K562 (cell line): ENCODE data around the gene AREL1. TPM values are rescaled to one million over a fixed set of nuclear protein-coding genes. Genes with fewer than 3 reads are reported as not detected.

ENCODE experiments used
- ATAC-seq: fragments of 200-7000 bp; cut with Tn5 transposase; 3 replicates; pipeline ENCODE4 v1.9.1; 2020; ENCODE audit warnings: moderate library complexity
- BruUV-seq: library from RNA; stranded (reverse); fragments of 400-500 nt; replicated peaks from 2 replicates; lab custom pipeline; 2021; lab: Mats Ljungman, UMichigan
- CTCF ChIA-PET: fragments of 300-600 bp; formaldehyde crosslinking; extraction: SDS; loops from one replicate; lab custom pipeline; 2021; ENCODE audit warnings: low intra/inter-chr PET ratio; lab: Yijun Ruan, JAX
- POLR2A ChIA-PET: fragments of 300-600, 350-650 bp; sonication (Branson Sonifier 250); formaldehyde crosslinking; extraction: SDS; loops from one replicate; lab custom pipeline; 2021; ENCODE audit warnings: antibody characterized with exemption, inconsistent platforms; lab: Yijun Ruan, JAX
- DNase-seq, 4 experiments: peaks; one replicate each; pipeline versions ENCODE4 v3.0.0 to v3.0.0-alpha.2; 2011 to 2018; ENCODE audit warnings: low spot score in 3 of 4, mixed read lengths in 3 of 4; ENCODE audit errors: extremely low read depth in 1 of 4
- FAIRE-seq: peaks from 2 replicates; lab custom pipeline; 2011; peaks lifted over from hg19 to GRCh38; lab: Jason Lieb, UNC
- H2AFZ ChIP-seq: 2 replicates; pipeline ENCODE4 v1.6.0; 2011; ENCODE audit warnings: low read depth, low read length, control low read depth, inconsistent platforms
- H3K27ac ChIP-seq: fragments of 200-600 bp; 3 replicates; pipeline ENCODE4 v1.8.0; 2011; ENCODE audit warnings: low read depth, mild to moderate bottlenecking, control low read depth, inconsistent platforms, low read length, moderate library complexity, mixed read lengths; ENCODE audit errors: extremely low read depth
- H3K27me3 ChIP-seq, 2 experiments: fragments of 300-600 bp in 1 of 2; 2 replicates in 1 of 2; 3 replicates in 1 of 2; pipeline versions ENCODE4 v1.6.0 to v1.8.0; 2011; ENCODE audit warnings: inconsistent platforms in 2 of 2, low read length in 2 of 2, mild to moderate bottlenecking in 1 of 2, mixed read lengths in 1 of 2, moderate library complexity in 1 of 2; ENCODE audit not compliant: control insufficient read depth in 2 of 2, insufficient read depth in 2 of 2
- H3K36me3 ChIP-seq: fragments of 300-600 bp; 3 replicates; pipeline ENCODE4 v1.8.0; 2011; ENCODE audit warnings: mild to moderate bottlenecking, low read length, inconsistent platforms; ENCODE audit not compliant: control insufficient read depth, insufficient read depth
- H3K4me1 ChIP-seq, 2 experiments: fragments of 200-600 bp in 1 of 2; replicated peaks in 1 of 2; 2 replicates in 1 of 2; 3 replicates in 1 of 2; pipeline versions ENCODE4 v1.5.1 to v1.8.0; 2011; ENCODE audit warnings: inconsistent platforms in 2 of 2, low read length in 2 of 2, mild to moderate bottlenecking in 1 of 2, mixed read lengths in 1 of 2, moderate library complexity in 1 of 2; ENCODE audit not compliant: control insufficient read depth in 2 of 2, insufficient read depth in 2 of 2
- H3K4me2 ChIP-seq: 2 replicates; pipeline ENCODE4 v1.6.1; 2011; ENCODE audit warnings: low read length, control low read depth, inconsistent platforms, mixed read lengths; ENCODE audit not compliant: insufficient read depth
- H3K4me3 ChIP-seq: fragments of 200-600 bp; sonication (generic), shearing (Covaris generic); 2 replicates; pipeline ENCODE4 v1.5.1; 2016; ENCODE audit warnings: control low read depth, inconsistent platforms
- H3K79me2 ChIP-seq: fragments of 200-600 bp; 3 replicates; pipeline ENCODE4 v1.8.0; 2011; ENCODE audit warnings: low read length, inconsistent platforms; ENCODE audit not compliant: control insufficient read depth, insufficient read depth
- H3K9ac ChIP-seq, 2 experiments: 2 replicates each; pipeline versions ENCODE4 v1.6.0 to v1.6.1; 2011; ENCODE audit warnings: low read depth in 2 of 2, low read length in 2 of 2, control low read depth in 1 of 2, inconsistent platforms in 1 of 2, mild to moderate bottlenecking in 1 of 2, mixed read lengths in 1 of 2; ENCODE audit not compliant: insufficient read depth in 1 of 2
- H3K9me1 ChIP-seq: one replicate; pipeline ENCODE4 v1.6.0; 2011; ENCODE audit warnings: inconsistent platforms, mild to moderate bottlenecking, low read length, moderate library complexity; ENCODE audit not compliant: control insufficient read depth, insufficient read depth
- H3K9me3 ChIP-seq: replicated peaks from 2 replicates; pipeline ENCODE4 v1.5.1; 2011; ENCODE audit warnings: low read depth, low read length, inconsistent platforms; ENCODE audit not compliant: control insufficient read depth, insufficient read depth
- H4K20me1 ChIP-seq: replicated peaks from 2 replicates; pipeline ENCODE4 v1.6.1; 2011; ENCODE audit warnings: low read length, inconsistent platforms, mixed read lengths; ENCODE audit not compliant: control insufficient read depth, insufficient read depth
- CBFA2T3 ChIP-seq: fragments of 450-650 bp; IDR thresholded peaks from 2 replicates; pipeline ENCODE4 v1.6.1; 2017
- FUS ChIP-seq: fragments of 200-400 bp; formaldehyde crosslinking; optimal IDR thresholded peaks from 2 replicates; pipeline ENCODE3; 2017; ENCODE audit warnings: low read depth, low read length
- GTF2E2 ChIP-seq: fragments of 200-800 bp; sonication (Bioruptor generic); IDR thresholded peaks from 2 replicates; pipeline ENCODE4 v1.6.1; 2016; ENCODE audit warnings: missing genetic modification characterization, missing compliant biosample characterization
- GTF2F1 ChIP-seq: IDR thresholded peaks from 2 replicates; pipeline ENCODE4 v1.6.1; 2011; ENCODE audit warnings: low read depth, low read length, improper control_type of control experiment
- JUN ChIP-seq, 2 experiments: sonication (generic) in 1 of 2; formaldehyde crosslinking in 1 of 2; IDR thresholded peaks; 2 replicates each; pipeline versions ENCODE4 v1.6.1 to v1.8.0; 2012 to 2022; ENCODE audit warnings: borderline replicate concordance in 2 of 2, mild to moderate bottlenecking in 2 of 2, improper control_type of control experiment in 1 of 2, low read depth in 1 of 2, low read length in 1 of 2, missing genetic modification reagents in 1 of 2
- L3MBTL2 ChIP-seq: fragments of 450-650 bp; IDR thresholded peaks from 2 replicates; pipeline ENCODE4 v1.6.1; 2016; ENCODE audit warnings: mild to moderate bottlenecking, moderate library complexity
- SMARCA4 ChIP-seq: fragments of 450-650 bp; IDR thresholded peaks from 2 replicates; pipeline ENCODE4 v1.6.1; 2016
- ZNF184 ChIP-seq: sonication (generic); formaldehyde crosslinking; IDR thresholded peaks from 2 replicates; pipeline ENCODE4 v1.5.0; 2020; ENCODE audit warnings: missing genetic modification reagents
- ZNF766 ChIP-seq: fragments of 200-800 bp; sonication (Bioruptor generic); conservative IDR thresholded peaks from 2 replicates; pipeline ENCODE4 v1.6.1; 2016; ENCODE audit warnings: missing genetic modification characterization, missing compliant biosample characterization
- WGBS: fragments of 100-300 bp; shearing (Covaris generic); methylation state at CpG from one replicate; pipeline ENCODE4 v1.1.6; 2016; ENCODE audit warnings: low coverage, mixed read lengths; ENCODE audit not compliant: insufficient coverage; ENCODE audit errors: missing lambda C conversion rate; 5-methylcytosine and 5-hydroxymethylcytosine counted together
- in situ Hi-C: fragments of 300-500 bp; cut with MboI; formaldehyde crosslinking; loops from 4 replicates; pipeline ENCODE4 v1.15.0; 2018; ENCODE audit warnings: inconsistent platforms, mixed read lengths
- intact Hi-C: fragments of 100-400 bp; cut with micrococcal nuclease; formaldehyde crosslinking; loops from 2 replicates; pipeline ENCODE4 v1.14.2; 2022
- polyA plus RNA-seq, 8 experiments: library from polyadenylated mRNA; depleted of rRNA in 4 of 8; stranded (reverse) in 5 of 8; unstranded in 3 of 8; fragments of >200 nt; fragmentation: Nextera tagmentation in 2 of 8; fragmentation: Illumina TruSeq in 1 of 8; extraction: Ambion mirVana in 2 of 8; extraction: Trizol in 1 of 8; gene quantifications; 2 replicates each; pipeline versions ENCODE4 v1.2.1 to v1.2.3, GENCODE V29; 2011 to 2014; ENCODE audit warnings: inconsistent platforms in 1 of 8, missing spikeins in 1 of 8
- total RNA-seq, 7 experiments: library from RNA; depleted of rRNA in 6 of 7; stranded (reverse); fragments of >200 nt in 6 of 7; fragmentation: Illumina TruSeq in 2 of 7; extraction: Trizol in 2 of 7; gene quantifications; 2 replicates each; pipeline versions ENCODE4 v1.2.1 to v1.2.3, GENCODE V29; 2011 to 2021; ENCODE audit warnings: low replicate concordance in 1 of 7
- TF ChIP-seq, protein P1 (sequence below): sonication (generic); formaldehyde crosslinking; IDR thresholded peaks from 2 replicates; pipeline ENCODE4 v1.8.1; 2023; ENCODE audit warnings: mild to moderate bottlenecking, missing genetic modification reagents
- TF ChIP-seq, protein P2 (sequence below): fragments of 450-650 bp; IDR thresholded peaks from 2 replicates; pipeline ENCODE4 v1.6.1; 2017; ENCODE audit warnings: antibody characterized with exemption
- TF ChIP-seq, protein P3 (sequence below): fragments of 250-450 bp; sonication (Bioruptor Pico); IDR thresholded peaks from 2 replicates; pipeline ENCODE4 v1.9.0; 2021; ENCODE audit warnings: mild to moderate bottlenecking, inconsistent platforms

AREL1 gene
- total and polyA plus RNA-seq, 9 of the 15 experiments (the other 6 are each of a cell fraction or from before 2014, with no cell fraction given), result 6.0 to 24.8 (median 16.6) TPM

DNA sequence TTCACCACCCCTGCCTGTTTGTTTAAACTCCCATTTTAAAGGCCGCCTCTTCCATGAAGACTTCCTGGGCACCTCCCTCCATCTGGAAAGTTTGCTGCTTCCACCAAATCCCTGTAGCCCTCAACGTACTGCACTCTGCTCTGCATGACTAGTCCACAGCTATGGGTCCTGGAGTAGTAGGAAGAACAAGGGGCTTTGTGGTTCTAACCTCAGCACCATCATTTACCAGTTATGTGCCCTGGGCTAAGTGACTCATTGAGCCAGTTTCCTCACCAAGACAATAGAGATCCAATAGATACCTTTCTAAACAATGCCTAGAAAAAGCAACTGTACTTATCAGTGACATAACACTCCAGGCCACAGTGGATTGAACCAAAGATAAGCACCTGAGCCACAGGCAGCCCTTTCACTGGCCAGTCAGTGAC lies 92.4 kb downstream of the AREL1 start (continued):
- TF ChIP-seq ZNF766 (CRISPR knock-in tag), result no peak
- no peak for TF ChIP-seq L3MBTL2
- TF ChIP-seq JUN (IDR thresholded peaks at IDR 0.05; ENCODE audit: borderline replicate concordance, low read depth, low read length), result 0 out of 2 replicates have a peak, but pooled peaks have one; percentile 21
- no peak for TF ChIP-seq JUN (CRISPR knock-in tag; IDR thresholded peaks at IDR 0.05; ENCODE audit: borderline replicate concordance)
- TF ChIP-seq, protein P1, sequence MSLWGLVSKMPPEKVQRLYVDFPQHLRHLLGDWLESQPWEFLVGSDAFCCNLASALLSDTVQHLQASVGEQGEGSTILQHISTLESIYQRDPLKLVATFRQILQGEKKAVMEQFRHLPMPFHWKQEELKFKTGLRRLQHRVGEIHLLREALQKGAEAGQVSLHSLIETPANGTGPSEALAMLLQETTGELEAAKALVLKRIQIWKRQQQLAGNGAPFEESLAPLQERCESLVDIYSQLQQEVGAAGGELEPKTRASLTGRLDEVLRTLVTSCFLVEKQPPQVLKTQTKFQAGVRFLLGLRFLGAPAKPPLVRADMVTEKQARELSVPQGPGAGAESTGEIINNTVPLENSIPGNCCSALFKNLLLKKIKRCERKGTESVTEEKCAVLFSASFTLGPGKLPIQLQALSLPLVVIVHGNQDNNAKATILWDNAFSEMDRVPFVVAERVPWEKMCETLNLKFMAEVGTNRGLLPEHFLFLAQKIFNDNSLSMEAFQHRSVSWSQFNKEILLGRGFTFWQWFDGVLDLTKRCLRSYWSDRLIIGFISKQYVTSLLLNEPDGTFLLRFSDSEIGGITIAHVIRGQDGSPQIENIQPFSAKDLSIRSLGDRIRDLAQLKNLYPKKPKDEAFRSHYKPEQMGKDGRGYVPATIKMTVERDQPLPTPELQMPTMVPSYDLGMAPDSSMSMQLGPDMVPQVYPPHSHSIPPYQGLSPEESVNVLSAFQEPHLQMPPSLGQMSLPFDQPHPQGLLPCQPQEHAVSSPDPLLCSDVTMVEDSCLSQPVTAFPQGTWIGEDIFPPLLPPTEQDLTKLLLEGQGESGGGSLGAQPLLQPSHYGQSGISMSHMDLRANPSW (CRISPR knock-in tag), result no peak
- no peak for TF ChIP-seq FUS

DNA sequence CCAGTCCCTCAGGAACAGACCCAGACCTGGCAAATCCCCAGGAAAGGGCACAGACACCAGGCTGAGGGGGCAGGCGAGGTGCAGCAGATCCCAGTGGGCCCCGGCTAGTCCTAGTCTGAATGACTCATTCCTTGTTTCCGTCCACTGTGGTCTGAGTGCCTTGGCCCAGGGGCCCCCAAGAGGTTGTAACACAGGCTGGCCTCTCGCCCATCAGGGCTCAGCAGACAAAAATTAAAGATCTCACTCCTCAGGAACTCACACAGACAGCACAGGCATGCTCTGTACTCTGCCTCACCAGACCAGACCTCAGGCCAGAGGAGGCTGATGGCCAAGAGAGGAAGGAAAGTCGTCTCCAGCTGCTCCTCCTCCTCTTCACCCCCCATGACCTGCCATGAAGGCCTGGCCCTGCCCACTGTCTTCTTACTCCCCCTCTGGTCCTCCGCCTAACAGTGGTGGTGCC lies 93.2 kb downstream of the AREL1 start:
- POLR2A ChIA-PET, result interaction anchor here (1.0 kb wide), 1 partner anchor 12 kb away, joined by 5 read pairs; no protein-coding TSS in a partner anchor
- in situ Hi-C loops, result no loop called here
- WGBS, result 39% methylated on average over 2 of the region's 6 CpGs
- FAIRE-seq (no peak), ATAC-seq (peak; percentile 69), DNase-seq (peak; percentile 28 to 63 (median 38))
- Histone ChIP-seq H3K79me2 (no peaks in the 10 kb centered on the region), H3K9me3 (no peaks in the 10 kb centered on the region), H3K4me2 (no peak overlapping the region), H3K4me3 (no peak overlapping the region), H3K4me1 (peaks cover 26 to 35% of the 10 kb centered on the region in 2 experiments), H3K27ac (peak overlapping the region; percentile 59; the same call in 2 of the 3 replicates), H3K36me3 (no peaks in the 10 kb centered on the region), H3K27me3 (no peaks in the 10 kb centered on the region), H2AFZ (peak overlapping the region; percentile 48; the same call in 1 of the 2 replicates), H4K20me1 (no peaks in the 10 kb centered on the region), H3K9ac (0 out of 4 replicates have a peak overlapping the region, but pooled peaks of 1 of the 2 experiments have one; percentile 43), H3K9me1 (no peaks in the 10 kb centered on the region)
- intact Hi-C loops, result no loop called here
- BruUV-seq, result no TSS peak
- CTCF ChIA-PET, result no interaction called here
- TF ChIP-seq, protein P2, sequence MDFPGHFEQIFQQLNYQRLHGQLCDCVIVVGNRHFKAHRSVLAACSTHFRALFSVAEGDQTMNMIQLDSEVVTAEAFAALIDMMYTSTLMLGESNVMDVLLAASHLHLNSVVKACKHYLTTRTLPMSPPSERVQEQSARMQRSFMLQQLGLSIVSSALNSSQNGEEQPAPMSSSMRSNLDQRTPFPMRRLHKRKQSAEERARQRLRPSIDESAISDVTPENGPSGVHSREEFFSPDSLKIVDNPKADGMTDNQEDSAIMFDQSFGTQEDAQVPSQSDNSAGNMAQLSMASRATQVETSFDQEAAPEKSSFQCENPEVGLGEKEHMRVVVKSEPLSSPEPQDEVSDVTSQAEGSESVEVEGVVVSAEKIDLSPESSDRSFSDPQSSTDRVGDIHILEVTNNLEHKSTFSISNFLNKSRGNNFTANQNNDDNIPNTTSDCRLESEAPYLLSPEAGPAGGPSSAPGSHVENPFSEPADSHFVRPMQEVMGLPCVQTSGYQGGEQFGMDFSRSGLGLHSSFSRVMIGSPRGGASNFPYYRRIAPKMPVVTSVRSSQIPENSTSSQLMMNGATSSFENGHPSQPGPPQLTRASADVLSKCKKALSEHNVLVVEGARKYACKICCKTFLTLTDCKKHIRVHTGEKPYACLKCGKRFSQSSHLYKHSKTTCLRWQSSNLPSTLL, result no peak
- TF ChIP-seq SMARCA4 (peak; percentile 18; the same call in 1 of the 2 replicates), JUN (IDR thresholded peaks at IDR 0.05; ENCODE audit: borderline replicate concordance, low read depth, low read length) (peak; percentile 25; the same call in 1 of the 2 replicates), JUN (CRISPR knock-in tag; IDR thresholded peaks at IDR 0.05; ENCODE audit: borderline replicate concordance) (no peak), ZNF184 (CRISPR knock-in tag) (no peak), GTF2E2 (no peak), GTF2F1 (no peak), CBFA2T3 (peak; percentile 39; the same call in 1 of the 2 replicates)
- TF ChIP-seq, protein P3, sequence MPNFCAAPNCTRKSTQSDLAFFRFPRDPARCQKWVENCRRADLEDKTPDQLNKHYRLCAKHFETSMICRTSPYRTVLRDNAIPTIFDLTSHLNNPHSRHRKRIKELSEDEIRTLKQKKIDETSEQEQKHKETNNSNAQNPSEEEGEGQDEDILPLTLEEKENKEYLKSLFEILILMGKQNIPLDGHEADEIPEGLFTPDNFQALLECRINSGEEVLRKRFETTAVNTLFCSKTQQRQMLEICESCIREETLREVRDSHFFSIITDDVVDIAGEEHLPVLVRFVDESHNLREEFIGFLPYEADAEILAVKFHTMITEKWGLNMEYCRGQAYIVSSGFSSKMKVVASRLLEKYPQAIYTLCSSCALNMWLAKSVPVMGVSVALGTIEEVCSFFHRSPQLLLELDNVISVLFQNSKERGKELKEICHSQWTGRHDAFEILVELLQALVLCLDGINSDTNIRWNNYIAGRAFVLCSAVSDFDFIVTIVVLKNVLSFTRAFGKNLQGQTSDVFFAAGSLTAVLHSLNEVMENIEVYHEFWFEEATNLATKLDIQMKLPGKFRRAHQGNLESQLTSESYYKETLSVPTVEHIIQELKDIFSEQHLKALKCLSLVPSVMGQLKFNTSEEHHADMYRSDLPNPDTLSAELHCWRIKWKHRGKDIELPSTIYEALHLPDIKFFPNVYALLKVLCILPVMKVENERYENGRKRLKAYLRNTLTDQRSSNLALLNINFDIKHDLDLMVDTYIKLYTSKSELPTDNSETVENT (CRISPR knock-in tag), result no peak
